Anterior cingulate cortex (tissue), 58 donors: ENCODE results near the gene B9D2.
"Not testable (repeated sequence)": the region's sequence is repeated elsewhere in the genome, so short reads cannot be mapped to it uniquely, and the experiment has no call there.

ENCODE experiments used
- DNase-seq, 58 donors: peaks; one replicate each; lab custom pipeline; 2025; lab: John Stamatoyannopoulos, UW

B9D2 gene

GRCh38 chr19:41356984-41357739 lies 6.8 kb downstream of the B9D2 start:
- DNase-seq, result peak in 1 of 58 donors; percentile 11

GRCh38 chr19:41355802-41356201 lies 8.1 kb downstream of the B9D2 start:
- DNase-seq, result no peak

- DNase-seq, result no peak
Measured at GRCh38 chr19:41355035-41355434, 8.9 kb downstream of the B9D2 start.

GRCh38 chr19:41354343-41354953 lies 9.5 kb downstream of the B9D2 start:
- DNase-seq, result no peak

- DNase-seq, result peak in 50 of 58 donors; percentile 9 to 71 (median 47)
Measured at GRCh38 chr19:41353466-41354342, 10.2 kb downstream of the B9D2 start, which contains the start of gene TGFB1. Gene TGFB1 (minus strand): TSS chr19:41353922. CDS start chr19:41353044, 878 bp downstream.

GRCh38 chr19:41352609-41353465 lies 11.1 kb downstream of the B9D2 start:
- DNase-seq, result peak in 15 of 58 donors; percentile 8 to 43 (median 14)

- no peak for DNase-seq
Measured at GRCh38 chr19:41352279-41352608, 11.7 kb downstream of the B9D2 start.

- DNase-seq, result peak in 33 of 58 donors; percentile 5 to 48 (median 27)
Measured at GRCh38 chr19:41351339-41352245, 12.4 kb downstream of the B9D2 start.

GRCh38 chr19:41350735-41351338 lies 13.1 kb downstream of the B9D2 start:
- no peak for DNase-seq

- not testable (repeated sequence) for DNase-seq
Measured at GRCh38 chr19:41346916-41347315, 17.0 kb downstream of the B9D2 start.

GRCh38 chr19:41344162-41344561 lies 19.8 kb downstream of the B9D2 start:
- no peak for DNase-seq

GRCh38 chr19:41341669-41342490 lies 22.1 kb downstream of the B9D2 start:
- DNase-seq, result no peak

GRCh38 chr19:41339936-41340335 lies 24.0 kb downstream of the B9D2 start:
- no peak for DNase-seq

- DNase-seq, result no peak
Measured at GRCh38 chr19:41335467-41335866, 28.5 kb downstream of the B9D2 start.

- no peak for DNase-seq
Measured at GRCh38 chr19:41334793-41335192, 29.2 kb downstream of the B9D2 start.

GRCh38 chr19:41332468-41332867 lies 31.5 kb downstream of the B9D2 start:
- no peak for DNase-seq

- DNase-seq, result no peak
Measured at GRCh38 chr19:41332000-41332399, 31.9 kb downstream of the B9D2 start.
